Gastrocnemius medialis (tissue), 4 donors: ENCODE results near the gene CFAP69. TPM values are rescaled to one million over a fixed set of nuclear protein-coding genes. Genes with fewer than 3 reads are reported as not detected.

Source experiments
- ATAC-seq, 2 donors: fragments of 150-250 bp; one replicate each; pipeline ENCODE4 v1.9.1; 2016
- DNase-seq, 2 donors: peaks; one replicate each; pipeline ENCODE4 v3.0.0-alpha.2; 2019
- H3K27ac ChIP-seq, 4 donors: fragments of 200-600 bp; sonication (generic); 1 replicate in 1 of 4; 2 replicates in 3 of 4; pipeline ENCODE4 v1.5.1; 2016 to 2018; ENCODE audit warnings: mild to moderate bottlenecking in 2 of 4, moderate library complexity in 1 of 4
- H3K27me3 ChIP-seq, 3 donors: fragments of 200-600 bp; sonication (generic) in 2 of 3; 1 replicate in 1 of 3; 2 replicates in 2 of 3; pipeline versions ENCODE4 v1.5.1 to v1.6.0; 2016 to 2019; ENCODE audit warnings: mild to moderate bottlenecking in 1 of 3, moderate library complexity in 1 of 3
- H3K36me3 ChIP-seq, 2 donors: fragments of 200-600 bp; sonication (generic) in 1 of 2; one replicate each; pipeline ENCODE4 v1.5.1; 2017 to 2018
- H3K4me1 ChIP-seq, 2 donors: fragments of 200-600 bp; sonication (generic) in 1 of 2; one replicate each; pipeline ENCODE4 v1.5.1; 2016 to 2017; ENCODE audit warnings: mild to moderate bottlenecking in 2 of 2
- H3K4me3 ChIP-seq, 4 donors: fragments of 200-600 bp; sonication (generic) in 3 of 4; 1 replicate in 1 of 4; 2 replicates in 3 of 4; pipeline ENCODE4 v1.5.1; 2016 to 2019; ENCODE audit warnings: mild to moderate bottlenecking in 2 of 4
- H3K9me3 ChIP-seq, 3 donors: fragments of 200-600 bp; sonication (generic) in 2 of 3; 1 replicate in 1 of 3; 2 replicates in 2 of 3; pipeline ENCODE4 v1.5.1; 2016 to 2019
- CTCF ChIP-seq, 5 experiments: fragments of 450-650 bp in 3 of 5; fragments of 200-600 bp in 2 of 5; sonication (generic) in 2 of 5; IDR thresholded peaks in 4 of 5; conservative IDR thresholded peaks in 1 of 5; 1 replicate in 4 of 5; 2 replicates in 1 of 5; pipeline ENCODE4 v1.5.1; 2016 to 2019; ENCODE audit warnings: antibody characterized with exemption in 5 of 5, mild to moderate bottlenecking in 3 of 5, moderate library complexity in 3 of 5
- POLR2A ChIP-seq, 2 donors: fragments of 450-650 bp; IDR thresholded peaks; one replicate each; pipeline ENCODE4 v1.6.1; 2017; ENCODE audit warnings: antibody characterized with exemption in 2 of 2, mild to moderate bottlenecking in 2 of 2, moderate library complexity in 2 of 2
- in situ Hi-C, 4 donors: fragments of 200-750 bp; cut with MboI; loops; one replicate each; pipeline versions ENCODE4 v1.15.0 to v1.8.0; 2017; ENCODE audit warnings: low sequenced_read_pairs in 4 of 4
- intact Hi-C: fragments of 100-400 bp; cut with DNase I; formaldehyde crosslinking; loops from one replicate; pipeline ENCODE4 v1.15.1; 2023; ENCODE audit warnings: low total_unique reads
- total RNA-seq, 4 donors: library from RNA; depleted of rRNA; stranded (reverse); fragments of >200 nt; gene quantifications; one replicate each; pipeline versions ENCODE4 v1.1.0 to v1.2.3, GENCODE V29; 2016

CFAP69 gene
- total RNA-seq, 4 donors from 2014 or later: 0.62 to 4.9 (median 1.6) TPM; not detected in 1

GRCh38 chr7:90210475-90210874 lies 34.5 kb upstream of the CFAP69 start:
- Histone ChIP-seq H3K4me3 (no peak overlapping the region), H3K9me3 (no peaks in the 10 kb centered on the region), H3K27me3 (no peaks in the 10 kb centered on the region), H3K27ac (no peak overlapping the region), H3K36me3 (no peaks in the 10 kb centered on the region), H3K4me1 (no peaks in the 10 kb centered on the region)
- no peak for DNase-seq
- TF ChIP-seq POLR2A (IDR thresholded peaks at IDR 0.05) (no peak), CTCF (IDR thresholded peaks at IDR 0.05 in 4 of 5, conservative IDR thresholded peaks at IDR 0.05 in 1 of 5) (no peak)
- in situ Hi-C loops (no loop called here), intact Hi-C loops (no loop called here)
- ATAC-seq: no peak

GRCh38 chr7:90210981-90211380 lies 34.0 kb upstream of the CFAP69 start:
- DNase-seq (no peak), ATAC-seq (no peak)
- Histone ChIP-seq H3K9me3 (no peaks in the 10 kb centered on the region), H3K4me1 (no peaks in the 10 kb centered on the region), H3K4me3 (peak overlapping the region; percentile 48 to 59 (median 55)), H3K27ac (peak overlapping the region in 2 of 4 donors; percentile 36 to 43), H3K27me3 (no peaks in the 10 kb centered on the region), H3K36me3 (no peaks in the 10 kb centered on the region)
- in situ Hi-C loops (no loop called here), intact Hi-C loops (no loop called here)
- no peak for TF ChIP-seq CTCF (IDR thresholded peaks at IDR 0.05 in 4 of 5, conservative IDR thresholded peaks at IDR 0.05 in 1 of 5)
- no peak for TF ChIP-seq POLR2A (IDR thresholded peaks at IDR 0.05)

- no peaks in the 10 kb centered on the region for H3K4me1 ChIP-seq
- ATAC-seq (peak; percentile 66 to 89), DNase-seq (peak; percentile 26 to 55)
- H3K27ac ChIP-seq: peak within 1 kb of the TSS in 2 of 4 donors; percentile 36 to 43
- no peaks in the 10 kb centered on the region for H3K9me3 ChIP-seq
- H3K4me3 ChIP-seq: peak within 1 kb of the TSS; percentile 48 to 59 (median 55)
- intact Hi-C loops (no loop called here), in situ Hi-C loops (no loop called here)
- H3K36me3 ChIP-seq: no peaks in the 10 kb centered on the region
- TF ChIP-seq POLR2A (IDR thresholded peaks at IDR 0.05) (no peak), CTCF (IDR thresholded peaks at IDR 0.05 in 4 of 5, conservative IDR thresholded peaks at IDR 0.05 in 1 of 5) (peak in 4 of 5 experiments; percentile 24 to 51 (median 44))
- no peaks in the 10 kb centered on the region for H3K27me3 ChIP-seq
Observed at GRCh38 chr7:90211391-90212148, 33.4 kb upstream of the CFAP69 start, which contains the start of gene STEAP2. Gene STEAP2, plus strand, starts transcription at chr7:90211740. Its CDS starts 13,343 bp downstream, at chr7:90225083.

GRCh38 chr7:90212149-90212495 lies 32.9 kb upstream of the CFAP69 start:
- in situ Hi-C loops: no loop called here
- ATAC-seq: no peak
- TF ChIP-seq POLR2A (IDR thresholded peaks at IDR 0.05): no peak
- TF ChIP-seq CTCF (IDR thresholded peaks at IDR 0.05 in 4 of 5, conservative IDR thresholded peaks at IDR 0.05 in 1 of 5): no peak

More at GRCh38 chr7:90212149-90212495, 32.9 kb upstream of the CFAP69 start:
- peak overlapping the region in 1 of 4 donors; percentile 43 for H3K27ac ChIP-seq
- H3K9me3 ChIP-seq: no peaks in the 10 kb centered on the region
- H3K36me3 ChIP-seq: no peaks in the 10 kb centered on the region
- H3K4me3 ChIP-seq: peak overlapping the region; percentile 48 to 59 (median 55)
- intact Hi-C loops: no loop called here
- no peaks in the 10 kb centered on the region for H3K27me3 ChIP-seq
- no peak for DNase-seq
- no peaks in the 10 kb centered on the region for H3K4me1 ChIP-seq
